ENCODE results near the gene THADA.
"Not testable (repeated sequence)": the region's sequence is repeated elsewhere in the genome, so short reads cannot be mapped to it uniquely, and the experiment has no call there.

THADA gene, protein sequence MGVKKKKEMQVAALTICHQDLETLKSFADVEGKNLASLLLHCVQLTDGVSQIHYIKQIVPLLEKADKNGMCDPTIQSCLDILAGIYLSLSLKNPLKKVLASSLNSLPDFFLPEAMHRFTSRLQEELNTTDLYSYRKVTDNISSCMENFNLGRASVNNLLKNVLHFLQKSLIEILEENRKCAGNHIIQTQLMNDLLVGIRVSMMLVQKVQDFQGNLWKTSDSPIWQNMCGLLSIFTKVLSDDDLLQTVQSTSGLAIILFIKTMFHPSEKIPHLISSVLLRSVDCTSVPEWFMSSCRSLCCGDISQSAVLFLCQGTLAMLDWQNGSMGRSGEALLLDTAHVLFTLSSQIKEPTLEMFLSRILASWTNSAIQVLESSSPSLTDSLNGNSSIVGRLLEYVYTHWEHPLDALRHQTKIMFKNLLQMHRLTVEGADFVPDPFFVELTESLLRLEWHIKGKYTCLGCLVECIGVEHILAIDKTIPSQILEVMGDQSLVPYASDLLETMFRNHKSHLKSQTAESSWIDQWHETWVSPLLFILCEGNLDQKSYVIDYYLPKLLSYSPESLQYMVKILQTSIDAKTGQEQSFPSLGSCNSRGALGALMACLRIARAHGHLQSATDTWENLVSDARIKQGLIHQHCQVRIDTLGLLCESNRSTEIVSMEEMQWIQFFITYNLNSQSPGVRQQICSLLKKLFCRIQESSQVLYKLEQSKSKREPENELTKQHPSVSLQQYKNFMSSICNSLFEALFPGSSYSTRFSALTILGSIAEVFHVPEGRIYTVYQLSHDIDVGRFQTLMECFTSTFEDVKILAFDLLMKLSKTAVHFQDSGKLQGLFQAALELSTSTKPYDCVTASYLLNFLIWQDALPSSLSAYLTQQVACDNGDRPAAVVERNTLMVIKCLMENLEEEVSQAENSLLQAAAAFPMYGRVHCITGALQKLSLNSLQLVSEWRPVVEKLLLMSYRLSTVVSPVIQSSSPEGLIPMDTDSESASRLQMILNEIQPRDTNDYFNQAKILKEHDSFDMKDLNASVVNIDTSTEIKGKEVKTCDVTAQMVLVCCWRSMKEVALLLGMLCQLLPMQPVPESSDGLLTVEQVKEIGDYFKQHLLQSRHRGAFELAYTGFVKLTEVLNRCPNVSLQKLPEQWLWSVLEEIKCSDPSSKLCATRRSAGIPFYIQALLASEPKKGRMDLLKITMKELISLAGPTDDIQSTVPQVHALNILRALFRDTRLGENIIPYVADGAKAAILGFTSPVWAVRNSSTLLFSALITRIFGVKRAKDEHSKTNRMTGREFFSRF (N-terminal part only)

DNA sequence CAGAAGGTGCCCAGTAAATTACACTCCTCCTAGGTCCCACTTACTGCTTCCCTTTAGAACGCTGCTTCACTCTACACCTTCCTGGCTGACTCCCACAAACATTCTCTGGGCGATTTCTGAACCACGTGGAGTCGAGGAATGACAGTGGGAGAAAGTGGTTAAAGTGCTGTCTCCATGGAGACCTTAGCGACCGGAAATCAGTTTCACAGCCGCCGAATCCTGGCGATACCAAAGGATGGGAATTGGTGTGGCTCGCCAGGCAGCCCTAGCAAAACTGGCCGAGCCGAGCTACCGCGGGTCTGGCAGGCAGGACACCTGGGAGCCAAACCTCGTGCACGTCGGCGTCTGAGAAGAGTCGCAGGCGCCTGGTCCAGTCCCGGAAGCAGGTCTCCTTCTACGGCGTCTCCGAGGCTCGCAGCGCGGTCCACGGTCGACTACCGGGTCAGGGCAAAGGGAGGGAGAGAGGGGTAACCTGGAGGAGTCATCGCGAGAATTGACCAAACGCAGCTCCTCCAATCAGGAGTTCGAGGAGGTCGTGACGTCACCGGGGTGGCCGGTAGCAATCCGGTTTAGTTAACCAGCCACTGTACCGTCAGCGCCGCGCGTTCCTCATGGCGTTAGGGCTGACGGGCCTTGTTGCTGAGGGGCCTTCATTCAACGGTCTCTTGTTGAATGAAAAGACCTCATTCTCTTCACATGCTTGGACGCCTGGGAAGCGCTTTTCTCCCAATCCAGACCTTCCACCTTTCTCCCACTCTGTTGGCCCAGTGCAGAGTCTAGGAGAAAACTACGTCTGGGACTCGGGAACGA, at the start of gene THADA:
Gene THADA (minus strand): TSS at position 436 of the 810 bp plus-strand sequence. CDS start 3,646 bp downstream, outside the sequence.
- DNase-seq (ENCODE audit: low read depth in 2 of 2) = peak; percentile 97 to 98

DNA sequence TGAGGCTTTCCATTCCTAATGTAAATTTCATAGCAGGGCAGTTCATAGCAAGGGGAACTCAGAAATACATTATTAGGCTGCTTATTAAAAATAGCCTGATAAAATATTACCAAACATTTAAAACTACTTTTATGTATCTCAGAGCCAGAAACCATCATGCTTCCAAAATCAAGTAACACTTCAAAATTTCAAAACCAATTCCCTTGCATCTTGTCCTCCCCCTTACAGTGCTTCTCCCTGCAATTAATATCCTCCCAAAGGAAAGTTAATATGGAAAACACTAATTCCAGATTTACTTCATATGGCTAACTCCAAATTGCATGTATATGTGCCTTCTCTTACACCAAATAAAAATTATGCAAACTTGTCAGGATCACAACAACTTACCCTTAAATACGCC, 47.8 kb upstream of the THADA start:
- DNase-seq (ENCODE audit: low read depth in 2 of 2) = no peak

DNA sequence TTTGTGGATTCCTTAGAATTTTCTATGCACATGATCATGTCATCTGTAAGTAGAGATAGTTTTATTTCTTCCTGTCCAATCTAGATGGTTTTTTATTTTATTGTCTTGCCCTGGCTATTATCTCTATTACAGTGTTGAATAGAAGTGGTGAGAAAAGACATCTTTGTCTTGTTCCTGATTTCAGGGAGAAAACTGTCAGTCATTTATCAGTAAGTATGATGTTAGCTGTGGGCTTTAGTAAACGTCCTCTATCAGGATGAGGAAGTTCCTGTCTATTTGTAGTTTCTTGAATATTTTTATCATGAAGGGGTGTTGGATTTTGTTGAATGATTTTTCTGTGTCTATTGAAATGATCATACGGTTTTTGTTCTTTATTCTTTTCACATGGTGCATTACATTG, 46.5 kb upstream of the THADA start:
- DNase-seq (ENCODE audit: low read depth in 2 of 2) = no peak

DNA sequence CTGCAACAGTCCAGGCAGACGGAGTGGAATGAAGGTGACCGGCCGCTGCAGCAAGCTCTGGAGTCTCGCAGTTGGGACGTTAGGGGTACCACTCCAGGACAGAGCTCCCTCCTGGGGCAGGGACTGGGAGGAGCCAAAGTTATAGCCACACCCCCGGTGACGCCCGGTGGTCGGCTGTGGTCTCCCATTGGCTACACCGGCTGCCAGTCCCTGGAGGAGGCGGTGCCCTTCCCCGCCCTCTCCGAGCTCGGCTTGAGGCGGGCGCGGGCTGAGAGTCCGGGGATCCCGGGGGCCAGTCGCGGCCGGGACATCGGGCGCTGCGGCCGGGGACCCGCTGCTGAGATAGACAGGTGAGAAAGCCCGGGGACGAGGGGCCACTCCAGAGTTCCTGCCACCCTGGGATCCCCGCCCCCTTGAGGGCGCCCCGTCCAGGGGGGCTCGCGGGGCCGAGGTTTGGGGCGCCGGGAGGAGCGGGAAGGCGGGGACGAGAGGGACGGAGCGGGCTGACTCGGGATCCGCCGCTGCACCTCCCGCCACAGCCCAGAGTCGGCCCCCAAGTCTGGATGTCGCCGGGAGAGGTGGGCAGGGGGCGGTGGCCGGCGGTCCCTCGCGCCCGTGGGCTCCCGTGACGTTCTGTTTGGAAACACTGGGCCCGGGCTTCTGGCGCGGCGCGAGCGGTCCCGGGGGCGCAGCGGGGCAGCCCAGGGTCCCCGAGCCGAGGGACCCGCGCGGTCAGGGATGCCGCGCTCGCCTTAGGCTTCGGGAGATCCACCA, 41.4 kb upstream of the THADA start, which contains the start of gene PLEKHH2:
Gene PLEKHH2 (plus strand): TSS at position 231 of the 774 bp plus-strand sequence. CDS start 7,414 bp downstream, outside the sequence.
- DNase-seq (ENCODE audit: low read depth in 2 of 2) = peak; percentile 87 to 92

DNA sequence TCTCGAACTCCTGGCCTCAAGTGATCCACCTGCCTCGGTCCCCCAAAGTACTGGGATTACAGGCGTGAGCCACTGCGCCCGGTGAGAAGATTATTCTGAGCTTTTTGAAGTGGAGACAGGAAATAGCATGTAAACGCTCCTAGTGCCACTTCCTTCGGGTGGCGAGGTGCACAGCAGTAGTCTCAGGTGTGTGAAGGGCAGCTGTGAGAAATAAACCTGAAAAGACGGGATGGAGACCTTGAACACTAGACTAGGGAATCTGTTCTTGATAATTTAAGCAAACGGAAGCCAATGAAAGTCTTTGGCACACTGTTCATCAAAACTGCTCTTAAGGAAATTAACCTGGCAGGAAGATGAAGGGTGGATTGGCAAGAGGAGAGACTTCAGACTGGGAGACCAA, 40.8 kb upstream of the THADA start:
- no peak for DNase-seq (ENCODE audit: low read depth in 2 of 2)

DNA sequence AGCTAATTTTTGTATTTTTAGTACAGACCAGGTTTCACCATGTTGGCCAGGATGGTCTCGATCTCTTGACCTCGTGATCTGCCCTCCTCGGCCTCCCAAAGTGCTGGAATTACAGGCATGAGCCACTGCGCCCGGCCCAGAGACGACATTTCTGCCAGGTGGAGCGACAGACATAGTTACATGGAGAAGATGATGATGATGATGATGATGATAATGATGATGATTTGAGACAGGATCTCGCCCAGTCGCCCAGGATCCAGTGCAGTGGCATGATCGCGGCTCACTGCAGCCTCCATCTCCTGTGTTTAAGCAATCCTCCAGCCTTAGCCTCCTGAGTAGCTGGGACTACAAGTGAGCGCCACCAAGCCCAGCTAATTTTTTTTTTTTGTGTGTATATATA, 40.3 kb upstream of the THADA start:
- DNase-seq (ENCODE audit: low read depth in 2 of 2) = not testable (repeated sequence)

DNA sequence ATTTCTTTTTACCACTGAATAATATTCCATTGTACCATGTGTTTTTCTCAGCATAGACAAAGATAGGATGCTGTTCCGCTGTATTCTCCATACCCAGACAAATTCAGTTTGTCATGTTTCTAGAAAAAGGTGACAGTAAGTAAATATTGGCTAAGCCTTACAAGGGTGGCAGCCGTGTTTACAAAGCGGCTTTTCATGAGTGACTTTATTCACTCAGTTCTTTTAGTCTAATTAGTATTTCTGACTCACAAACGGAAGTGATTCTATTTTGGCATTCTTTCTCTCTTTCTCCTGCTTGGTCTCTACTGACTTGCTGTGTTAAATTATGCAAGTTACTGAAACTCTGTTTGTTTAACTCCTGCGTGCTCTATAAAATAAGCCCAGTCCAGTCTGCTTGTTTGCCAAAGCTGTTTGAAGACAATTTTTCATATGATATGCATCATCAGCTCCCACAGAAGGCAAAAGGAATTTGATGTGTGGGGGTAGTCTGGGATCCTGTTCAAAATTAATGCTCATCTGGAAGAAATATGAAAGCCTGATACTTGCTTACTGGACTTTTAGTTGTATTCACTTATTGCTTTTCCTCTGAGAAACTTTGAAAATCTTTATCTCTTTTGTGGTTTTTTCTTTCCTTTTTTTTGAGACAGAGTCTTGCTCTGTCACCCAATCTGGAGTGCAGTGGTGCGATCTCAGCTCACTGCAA, 38.9 kb upstream of the THADA start:
- no peak for DNase-seq (ENCODE audit: low read depth in 2 of 2)

DNA sequence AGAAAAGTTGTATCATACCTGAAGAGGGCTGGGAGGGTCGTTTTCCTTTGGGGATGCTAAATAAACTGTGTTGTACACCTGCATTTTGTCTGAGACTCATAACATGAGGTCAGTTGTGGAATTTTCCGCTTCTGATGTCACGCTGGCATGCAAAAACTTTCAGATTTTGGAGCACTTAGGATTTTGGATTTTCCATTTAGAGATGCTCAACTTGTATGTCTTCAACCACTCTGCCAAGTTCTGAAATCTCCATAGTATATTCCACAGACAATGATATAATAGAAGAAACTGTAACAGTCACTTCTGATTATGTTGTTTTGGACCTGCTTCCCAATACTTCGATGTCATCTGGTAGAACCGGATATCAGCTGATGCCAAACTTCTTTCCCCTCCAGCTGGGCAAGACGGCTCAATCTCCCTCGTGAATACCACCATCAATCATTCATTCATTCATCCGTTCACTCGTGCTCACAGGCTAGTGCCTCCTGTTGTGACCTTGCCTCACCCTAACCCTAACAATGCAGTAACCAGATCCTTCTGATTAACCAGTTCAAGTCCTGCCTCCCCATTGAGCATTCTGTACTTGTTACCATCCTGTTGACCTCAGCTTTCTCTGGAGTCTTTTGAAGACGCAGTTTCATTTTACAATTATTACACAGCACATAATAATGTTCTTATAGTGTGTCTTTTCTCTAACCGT, 35.9 kb upstream of the THADA start:
- DNase-seq (ENCODE audit: low read depth in 2 of 2) = no peak

DNA sequence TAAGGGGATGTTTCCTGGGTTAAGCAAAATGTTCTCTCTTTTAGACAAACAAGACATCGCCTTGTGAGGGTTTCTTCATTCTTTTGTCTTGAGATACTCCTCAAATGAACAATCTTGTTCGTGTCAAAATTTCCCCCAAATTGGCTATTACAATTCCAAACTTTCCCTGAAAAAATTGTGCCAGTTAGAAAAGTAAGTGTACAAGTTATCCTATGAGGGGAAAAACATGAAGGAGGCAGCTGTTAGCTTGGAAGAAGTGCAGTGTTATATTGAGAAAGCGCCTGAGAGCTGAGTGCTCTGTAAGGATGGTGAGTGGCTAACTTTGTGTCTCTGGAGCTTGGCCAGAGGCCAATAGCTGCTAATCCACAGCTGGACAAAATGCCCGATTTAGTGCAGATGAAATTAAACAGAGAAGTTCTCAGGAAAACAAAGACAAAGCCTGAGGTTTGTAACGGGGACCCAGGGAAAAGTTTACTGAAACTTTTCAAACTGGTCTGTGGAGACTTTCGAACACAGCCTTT, 27.2 kb upstream of the THADA start:
- DNase-seq (ENCODE audit: low read depth in 2 of 2) = no peak

DNA sequence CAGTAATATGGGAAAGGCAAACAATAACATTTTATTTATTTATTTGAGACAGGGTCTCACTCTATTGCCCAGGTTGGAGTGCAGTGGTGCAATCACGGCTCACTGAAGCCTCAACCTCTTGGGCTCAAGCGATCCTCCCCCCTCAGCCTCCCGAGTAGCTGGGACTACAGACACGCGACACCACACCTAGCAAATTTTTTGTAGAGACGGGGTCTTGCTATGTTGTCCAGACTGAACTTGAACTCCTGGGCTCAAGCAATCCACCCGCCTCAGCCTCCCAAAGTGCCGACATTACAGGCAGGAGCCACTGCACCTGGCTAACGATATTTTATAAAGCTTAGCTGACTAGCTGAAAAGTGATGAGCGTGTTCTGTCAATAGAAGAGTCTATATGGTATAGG, 23.7 kb upstream of the THADA start:
- DNase-seq (ENCODE audit: low read depth in 2 of 2) = no peak

DNA sequence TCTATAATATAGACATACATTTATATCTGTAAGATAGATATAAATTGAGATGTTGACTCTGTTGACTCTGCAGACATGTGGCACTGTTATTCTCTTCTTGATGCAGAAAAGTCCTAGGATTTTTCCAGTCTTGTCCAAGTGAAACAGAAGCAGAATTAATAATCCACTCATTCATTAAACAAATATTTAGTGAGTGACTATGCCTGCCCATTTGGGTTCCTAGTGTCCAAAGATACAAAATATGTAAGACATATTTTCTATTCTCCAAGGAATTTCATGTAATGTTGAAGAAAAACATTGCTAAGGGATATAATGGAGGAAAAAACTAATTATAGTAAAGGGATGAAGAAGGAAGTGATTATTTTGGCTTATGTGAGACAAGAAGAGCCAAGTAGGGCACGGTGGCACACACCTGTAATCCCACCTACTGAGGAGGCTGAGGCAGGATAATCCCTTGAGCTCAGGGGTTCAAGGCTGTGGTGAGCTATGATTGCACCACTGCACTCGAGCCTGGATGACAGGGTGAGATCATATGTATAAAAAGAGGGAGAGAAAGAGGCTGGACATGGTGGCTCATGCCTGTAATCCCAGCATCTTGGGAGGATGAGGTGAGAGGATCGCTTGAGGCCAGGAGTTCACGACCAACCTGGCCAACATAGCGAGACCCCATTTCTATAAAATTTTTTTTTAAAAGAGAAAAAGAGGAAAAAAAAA, 21.3 kb upstream of the THADA start:
- DNase-seq (ENCODE audit: low read depth in 2 of 2) = no peak

DNA sequence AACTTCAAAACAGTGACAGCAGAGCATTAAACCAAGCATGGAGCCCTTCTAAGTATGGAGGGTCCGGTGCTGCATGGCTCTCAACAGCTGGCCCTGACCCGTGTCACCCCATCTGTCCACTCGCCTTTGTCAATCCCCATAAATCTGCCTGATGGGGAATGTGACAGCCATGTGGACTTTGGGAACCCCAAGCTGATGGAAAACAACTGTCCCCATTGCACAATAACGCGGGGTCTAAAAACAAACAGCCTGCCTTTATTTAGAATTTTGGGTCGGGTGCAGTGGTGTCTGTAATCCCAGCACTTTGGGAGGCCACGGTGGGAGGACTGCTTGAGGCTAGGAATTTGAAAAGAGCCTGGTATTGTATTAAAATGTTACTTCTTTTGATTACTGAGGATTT, 17.1 kb upstream of the THADA start:
- DNase-seq (ENCODE audit: low read depth in 2 of 2) = no peak

DNA sequence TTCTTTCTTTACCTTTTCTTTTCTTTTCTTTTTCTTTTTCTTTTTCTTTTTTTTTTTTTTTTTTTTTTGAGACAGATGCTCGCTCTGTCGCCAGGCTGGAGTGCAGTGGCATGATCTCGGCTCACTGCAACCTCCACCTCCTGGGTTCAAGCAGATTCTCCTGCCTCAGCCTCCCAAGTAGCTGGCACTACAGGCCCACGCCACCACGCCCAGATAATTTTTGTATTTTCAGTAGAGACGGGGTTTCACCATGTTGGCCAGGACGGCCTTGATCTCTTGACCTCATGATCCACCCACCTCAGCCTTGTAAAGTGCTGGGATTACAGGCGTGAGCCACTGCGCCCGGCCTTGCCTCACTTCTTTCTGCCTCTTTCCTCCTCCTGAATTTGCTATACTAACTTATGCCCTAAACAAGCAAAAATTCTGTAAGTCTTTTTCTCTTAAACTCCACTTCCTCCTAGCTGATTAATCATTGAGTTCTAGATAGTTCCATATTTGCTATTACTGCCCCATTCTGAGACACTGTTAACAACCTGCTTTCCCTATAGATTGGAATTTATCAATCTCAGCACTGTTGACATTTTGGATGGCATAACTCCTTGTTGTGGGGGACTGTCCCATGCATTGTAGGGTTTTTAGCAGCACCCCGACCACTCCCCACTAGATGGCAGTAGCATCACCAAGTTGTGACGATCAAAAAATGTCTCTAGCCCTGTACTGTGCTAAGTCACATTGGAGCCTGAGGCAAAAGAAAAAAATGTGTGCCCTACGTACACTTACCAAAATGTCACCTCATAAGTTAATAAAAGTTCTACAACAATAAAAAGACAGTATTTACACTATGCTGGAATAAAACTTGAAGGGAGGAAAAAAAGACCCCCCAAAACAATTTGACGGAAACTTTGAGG, 16.4 kb upstream of the THADA start:
- peak; percentile 64 to 66 for DNase-seq (ENCODE audit: low read depth in 2 of 2)

DNA sequence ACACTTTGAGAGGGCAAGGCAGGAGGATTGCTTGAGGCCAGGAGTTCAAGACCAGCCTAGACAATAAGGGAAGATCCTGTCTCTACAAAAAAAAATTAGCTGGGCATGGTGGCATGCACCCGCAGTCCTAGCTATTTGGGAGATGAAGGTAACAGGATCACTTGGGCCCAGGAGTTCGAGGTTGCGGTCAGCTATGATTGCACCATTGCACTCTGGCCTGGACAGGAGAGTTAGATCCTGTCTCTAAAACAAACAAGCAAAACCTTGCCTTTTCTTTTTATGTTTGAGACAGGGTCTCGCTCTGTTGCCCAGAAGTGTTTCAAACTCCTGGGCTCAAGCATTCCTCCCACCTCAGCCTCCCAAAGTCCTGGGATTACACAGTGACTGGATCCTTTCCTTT, 14.5 kb upstream of the THADA start:
- DNase-seq (ENCODE audit: low read depth in 2 of 2) = no peak

DNA sequence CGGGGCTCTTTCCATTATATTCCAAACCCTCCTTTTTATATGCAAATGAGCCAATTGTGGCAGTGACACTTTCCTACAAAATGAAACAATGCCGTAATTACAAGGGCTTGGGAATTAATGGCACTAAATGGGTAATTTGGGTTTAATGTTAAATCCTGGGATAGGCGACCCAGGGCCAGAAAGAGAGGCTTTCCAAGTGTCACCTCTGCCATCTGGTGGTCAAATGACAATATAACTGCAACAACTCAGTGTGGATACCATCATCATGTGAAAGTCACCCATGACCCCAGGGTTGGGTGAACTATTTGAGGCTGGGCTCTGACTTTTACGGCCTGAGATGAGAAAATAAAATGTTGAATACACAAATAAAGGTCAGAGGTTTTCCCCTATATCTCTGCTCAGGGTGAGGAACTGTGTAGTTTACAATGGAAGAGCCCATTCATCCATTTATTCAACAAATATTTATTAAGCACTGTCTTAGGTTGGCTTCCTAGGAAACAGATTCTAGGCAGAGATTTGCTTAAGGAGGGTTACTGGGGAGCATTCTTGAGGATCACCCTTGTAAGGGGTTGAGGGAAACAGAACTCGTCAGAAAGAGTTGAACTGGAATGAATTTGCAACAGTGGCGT, 13.6 kb upstream of the THADA start:
- DNase-seq (ENCODE audit: low read depth in 2 of 2) = peak in 1 of 2 donors; percentile 8

DNA sequence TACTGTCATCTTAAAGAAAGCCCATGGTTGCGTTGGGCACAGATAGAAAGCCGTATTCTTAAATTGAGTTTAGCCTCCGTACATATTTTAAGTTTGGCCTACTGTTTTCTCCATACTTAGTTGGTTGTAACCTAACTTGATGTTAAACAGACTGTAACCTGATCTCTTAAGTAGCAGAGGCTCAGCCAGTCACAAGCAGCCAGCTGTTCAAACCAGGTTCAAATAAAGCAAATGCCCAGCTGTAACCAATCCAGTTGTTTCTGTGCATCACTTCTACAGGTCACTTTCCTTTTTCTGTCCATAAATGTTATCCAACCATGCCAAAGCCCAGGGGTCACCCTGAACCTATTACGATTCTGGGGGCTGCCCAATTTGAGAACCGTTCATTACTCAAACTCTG, 10.0 kb upstream of the THADA start:
- DNase-seq (ENCODE audit: low read depth in 2 of 2) = no peak
